ENCODE measurements around the gene HIGD1B. TPM values are rescaled to one million over a fixed set of nuclear protein-coding genes. Genes with fewer than 3 reads are reported as not detected.

Gene HIGD1B
- total and polyA plus RNA-seq, 2 of the 13 experiments (the other 11 are each of a cell fraction or from before 2014, with no cell fraction given): not detected

DNA sequence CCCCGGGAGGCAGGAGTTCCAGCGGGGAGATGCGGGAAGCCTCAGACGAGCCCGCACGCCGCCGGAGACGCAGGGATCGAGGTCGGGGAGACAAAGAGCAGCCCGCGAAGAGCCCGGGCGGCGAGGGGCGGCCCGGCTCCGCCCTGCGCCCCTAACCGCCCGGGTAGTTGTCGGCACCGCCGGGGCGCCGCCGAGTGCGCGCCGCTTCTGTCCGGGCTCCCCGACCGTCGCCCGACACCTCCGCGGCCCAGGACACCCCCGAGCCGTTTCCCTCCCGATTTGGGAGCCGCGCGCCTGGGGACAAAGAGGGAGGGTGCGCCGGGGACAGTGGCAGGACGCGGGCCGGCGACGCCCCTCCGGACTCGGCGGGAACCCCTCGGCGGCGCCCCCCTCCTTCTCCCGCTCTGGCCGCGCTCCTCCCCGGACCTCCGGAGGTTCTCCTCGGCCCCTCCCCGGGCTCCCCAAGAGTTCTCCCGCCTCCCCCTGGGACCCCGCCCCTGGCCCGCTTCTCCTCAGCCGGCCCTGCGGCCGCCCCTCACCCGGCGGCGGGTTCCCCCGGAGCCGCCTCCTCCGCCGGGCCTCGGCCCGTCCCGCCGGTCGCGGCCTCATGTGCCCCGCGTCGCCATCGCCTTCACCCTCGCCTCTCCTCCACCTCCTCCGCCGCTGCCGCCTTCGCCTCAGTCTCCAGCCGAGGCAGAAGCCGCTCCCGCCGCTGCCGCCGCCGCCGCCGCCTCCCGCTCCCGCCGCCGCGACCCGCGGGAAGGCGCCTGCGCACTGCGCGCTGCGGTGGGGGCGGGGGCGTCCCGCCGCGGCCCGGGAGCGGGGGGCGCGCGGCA is 17.9 kb upstream of the HIGD1B start, which contains the start of gene GJC1 (continued):
- TF ChIP-seq, protein P1, sequence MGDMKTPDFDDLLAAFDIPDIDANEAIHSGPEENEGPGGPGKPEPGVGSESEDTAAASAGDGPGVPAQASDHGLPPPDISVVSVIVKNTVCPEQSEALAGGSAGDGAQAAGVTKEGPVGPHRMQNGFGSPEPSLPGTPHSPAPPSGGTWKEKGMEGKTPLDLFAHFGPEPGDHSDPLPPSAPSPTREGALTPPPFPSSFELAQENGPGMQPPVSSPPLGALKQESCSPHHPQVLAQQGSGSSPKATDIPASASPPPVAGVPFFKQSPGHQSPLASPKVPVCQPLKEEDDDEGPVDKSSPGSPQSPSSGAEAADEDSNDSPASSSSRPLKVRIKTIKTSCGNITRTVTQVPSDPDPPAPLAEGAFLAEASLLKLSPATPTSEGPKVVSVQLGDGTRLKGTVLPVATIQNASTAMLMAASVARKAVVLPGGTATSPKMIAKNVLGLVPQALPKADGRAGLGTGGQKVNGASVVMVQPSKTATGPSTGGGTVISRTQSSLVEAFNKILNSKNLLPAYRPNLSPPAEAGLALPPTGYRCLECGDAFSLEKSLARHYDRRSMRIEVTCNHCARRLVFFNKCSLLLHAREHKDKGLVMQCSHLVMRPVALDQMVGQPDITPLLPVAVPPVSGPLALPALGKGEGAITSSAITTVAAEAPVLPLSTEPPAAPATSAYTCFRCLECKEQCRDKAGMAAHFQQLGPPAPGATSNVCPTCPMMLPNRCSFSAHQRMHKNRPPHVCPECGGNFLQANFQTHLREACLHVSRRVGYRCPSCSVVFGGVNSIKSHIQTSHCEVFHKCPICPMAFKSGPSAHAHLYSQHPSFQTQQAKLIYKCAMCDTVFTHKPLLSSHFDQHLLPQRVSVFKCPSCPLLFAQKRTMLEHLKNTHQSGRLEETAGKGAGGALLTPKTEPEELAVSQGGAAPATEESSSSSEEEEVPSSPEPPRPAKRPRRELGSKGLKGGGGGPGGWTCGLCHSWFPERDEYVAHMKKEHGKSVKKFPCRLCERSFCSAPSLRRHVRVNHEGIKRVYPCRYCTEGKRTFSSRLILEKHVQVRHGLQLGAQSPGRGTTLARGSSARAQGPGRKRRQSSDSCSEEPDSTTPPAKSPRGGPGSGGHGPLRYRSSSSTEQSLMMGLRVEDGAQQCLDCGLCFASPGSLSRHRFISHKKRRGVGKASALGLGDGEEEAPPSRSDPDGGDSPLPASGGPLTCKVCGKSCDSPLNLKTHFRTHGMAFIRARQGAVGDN (CRISPR knock-in tag; IDR thresholded peaks at IDR 0.05): peak; percentile 50; the same call in 1 of the 2 replicates
- TF ChIP-seq ZNF160 (CRISPR knock-in tag; IDR thresholded peaks at IDR 0.05) (no peak), ZNF703 (CRISPR knock-in tag; IDR thresholded peaks at IDR 0.05; ENCODE audit: borderline replicate concordance) (no peak), ZNF3 (CRISPR knock-in tag; IDR thresholded peaks at IDR 0.05) (no peak), ATF1 (CRISPR knock-in tag; IDR thresholded peaks at IDR 0.05) (no peak), MTF1 (CRISPR knock-in tag; IDR thresholded peaks at IDR 0.05) (no peak), ZSCAN22 (CRISPR knock-in tag; IDR thresholded peaks at IDR 0.05) (no peak), ZBTB1 (CRISPR knock-in tag; IDR thresholded peaks at IDR 0.05; ENCODE audit: borderline replicate concordance) (no peak), MEF2D (CRISPR knock-in tag; IDR thresholded peaks at IDR 0.05) (no peak), ISL2 (CRISPR knock-in tag; IDR thresholded peaks at IDR 0.05) (no peak), NCOR1 (IDR thresholded peaks at IDR 0.05; ENCODE audit: borderline replicate concordance, low read length) (no peak), IKZF1 (IDR thresholded peaks at IDR 0.05) (no peak), NFIB (CRISPR knock-in tag; IDR thresholded peaks at IDR 0.05; ENCODE audit: borderline replicate concordance) (no peak), ZNF180 (CRISPR knock-in tag; IDR thresholded peaks at IDR 0.05; ENCODE audit: borderline replicate concordance, low read depth) (no peak), NAIF1 (CRISPR knock-in tag; IDR thresholded peaks at IDR 0.05; ENCODE audit: borderline replicate concordance) (no peak), ZNF777 (CRISPR knock-in tag; IDR thresholded peaks at IDR 0.05) (peak; percentile 93), TAF15 (IDR thresholded peaks at IDR 0.05; ENCODE audit: low read depth, low read length, poor library complexity, severe bottlenecking) (no peak), NPAS2 (CRISPR knock-in tag; IDR thresholded peaks at IDR 0.05; ENCODE audit: borderline replicate concordance) (no peak), GLI4 (CRISPR knock-in tag; IDR thresholded peaks at IDR 0.05; ENCODE audit: borderline replicate concordance) (no peak)
- TF ChIP-seq, protein P2, sequence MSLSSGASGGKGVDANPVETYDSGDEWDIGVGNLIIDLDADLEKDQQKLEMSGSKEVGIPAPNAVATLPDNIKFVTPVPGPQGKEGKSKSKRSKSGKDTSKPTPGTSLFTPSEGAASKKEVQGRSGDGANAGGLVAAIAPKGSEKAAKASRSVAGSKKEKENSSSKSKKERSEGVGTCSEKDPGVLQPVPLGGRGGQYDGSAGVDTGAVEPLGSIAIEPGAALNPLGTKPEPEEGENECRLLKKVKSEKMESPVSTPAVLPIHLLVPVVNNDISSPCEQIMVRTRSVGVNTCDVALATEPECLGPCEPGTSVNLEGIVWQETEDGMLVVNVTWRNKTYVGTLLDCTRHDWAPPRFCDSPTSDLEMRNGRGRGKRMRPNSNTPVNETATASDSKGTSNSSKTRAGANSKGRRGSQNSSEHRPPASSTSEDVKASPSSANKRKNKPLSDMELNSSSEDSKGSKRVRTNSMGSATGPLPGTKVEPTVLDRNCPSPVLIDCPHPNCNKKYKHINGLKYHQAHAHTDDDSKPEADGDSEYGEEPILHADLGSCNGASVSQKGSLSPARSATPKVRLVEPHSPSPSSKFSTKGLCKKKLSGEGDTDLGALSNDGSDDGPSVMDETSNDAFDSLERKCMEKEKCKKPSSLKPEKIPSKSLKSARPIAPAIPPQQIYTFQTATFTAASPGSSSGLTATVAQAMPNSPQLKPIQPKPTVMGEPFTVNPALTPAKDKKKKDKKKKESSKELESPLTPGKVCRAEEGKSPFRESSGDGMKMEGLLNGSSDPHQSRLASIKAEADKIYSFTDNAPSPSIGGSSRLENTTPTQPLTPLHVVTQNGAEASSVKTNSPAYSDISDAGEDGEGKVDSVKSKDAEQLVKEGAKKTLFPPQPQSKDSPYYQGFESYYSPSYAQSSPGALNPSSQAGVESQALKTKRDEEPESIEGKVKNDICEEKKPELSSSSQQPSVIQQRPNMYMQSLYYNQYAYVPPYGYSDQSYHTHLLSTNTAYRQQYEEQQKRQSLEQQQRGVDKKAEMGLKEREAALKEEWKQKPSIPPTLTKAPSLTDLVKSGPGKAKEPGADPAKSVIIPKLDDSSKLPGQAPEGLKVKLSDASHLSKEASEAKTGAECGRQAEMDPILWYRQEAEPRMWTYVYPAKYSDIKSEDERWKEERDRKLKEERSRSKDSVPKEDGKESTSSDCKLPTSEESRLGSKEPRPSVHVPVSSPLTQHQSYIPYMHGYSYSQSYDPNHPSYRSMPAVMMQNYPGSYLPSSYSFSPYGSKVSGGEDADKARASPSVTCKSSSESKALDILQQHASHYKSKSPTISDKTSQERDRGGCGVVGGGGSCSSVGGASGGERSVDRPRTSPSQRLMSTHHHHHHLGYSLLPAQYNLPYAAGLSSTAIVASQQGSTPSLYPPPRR (CRISPR knock-in tag; IDR thresholded peaks at IDR 0.05; ENCODE audit: borderline replicate concordance): no peak

Measured in HepG2 (cell line).